OCI-LY7 (cell line): ENCODE results near the gene PANK3. TPM values are rescaled to one million over a fixed set of nuclear protein-coding genes. Genes with fewer than 3 reads are reported as not detected.
"Not testable (repeated sequence)": the region's sequence is repeated elsewhere in the genome, so short reads cannot be mapped to it uniquely, and the experiment has no call there.

Experiments used
- BruUV-seq: library from RNA; stranded (reverse); fragments of 400-500 nt; replicated peaks from 2 replicates; lab custom pipeline; 2021; lab: Mats Ljungman, UMichigan
- CTCF ChIA-PET: fragments of 300-600 bp; sonication (Branson Sonifier 250); formaldehyde crosslinking; loops from one replicate; lab custom pipeline; 2022; ENCODE audit warnings: antibody characterized with exemption; ENCODE audit not compliant: unreplicated experiment; lab: Charles Lee
- POLR2A ChIA-PET: fragments of 300-600 bp; sonication (Branson Sonifier 250); formaldehyde crosslinking; loops from one replicate; lab custom pipeline; 2022; ENCODE audit warnings: antibody characterized with exemption; lab: Charles Lee
- DNase-seq: peaks from one replicate; pipeline ENCODE4 v3.0.0-alpha.2; 2015; ENCODE audit warnings: low spot score
- H2AFZ ChIP-seq: fragments of 200-600 bp; sonication (generic), shearing (Covaris generic); 2 replicates; pipeline ENCODE4 v1.6.1; 2014; ENCODE audit warnings: mild to moderate bottlenecking, antibody characterized with exemption, low read length, moderate library complexity
- H3K27ac ChIP-seq: fragments of 200-600 bp; sonication (generic); 2 replicates; pipeline ENCODE4 v1.5.1; 2014; ENCODE audit warnings: mixed run types, low read depth, mild to moderate bottlenecking, moderate library complexity, low read length, inconsistent platforms; ENCODE audit not compliant: poor library complexity, severe bottlenecking
- H3K36me3 ChIP-seq: fragments of 200-600 bp; sonication (generic); 2 replicates; pipeline ENCODE4 v1.6.1; 2014; ENCODE audit warnings: mild to moderate bottlenecking, antibody characterized with exemption, low read length, moderate library complexity, mixed read lengths; ENCODE audit not compliant: insufficient read depth
- H3K4me1 ChIP-seq: fragments of 200-600 bp; sonication (generic); 2 replicates; pipeline ENCODE4 v1.5.1; 2014; ENCODE audit warnings: mild to moderate bottlenecking, low read length; ENCODE audit not compliant: insufficient read depth, poor library complexity, severe bottlenecking
- H3K4me2 ChIP-seq: fragments of 200-600 bp; sonication (generic); 2 replicates; pipeline ENCODE4 v1.6.1; 2014; ENCODE audit warnings: mild to moderate bottlenecking, low read length
- H3K4me3 ChIP-seq: fragments of 200-600 bp; sonication (generic); 2 replicates; pipeline ENCODE4 v1.5.1; 2014; ENCODE audit warnings: mild to moderate bottlenecking, low read depth, low read length; ENCODE audit not compliant: poor library complexity, severe bottlenecking
- H3K79me2 ChIP-seq: fragments of 200-600 bp; sonication (generic); 2 replicates; pipeline ENCODE4 v1.6.1; 2016; ENCODE audit warnings: low read depth, mild to moderate bottlenecking, low read length, moderate library complexity, mixed read lengths; ENCODE audit not compliant: insufficient read depth
- H3K9me2 ChIP-seq: fragments of 200-600 bp; sonication (generic); 2 replicates; pipeline ENCODE4 v1.6.1; 2016; ENCODE audit warnings: mild to moderate bottlenecking, low read length, mixed read lengths; ENCODE audit not compliant: insufficient read depth
- H3K9me3 ChIP-seq: fragments of 200-600 bp; sonication (generic); 2 replicates; pipeline ENCODE4 v1.6.1; 2014; ENCODE audit warnings: mild to moderate bottlenecking, mixed run types, low read length, mixed read lengths
- H4K20me1 ChIP-seq: fragments of 200-600 bp; sonication (generic); 2 replicates; pipeline ENCODE4 v1.6.1; 2014; ENCODE audit warnings: mild to moderate bottlenecking, antibody characterized with exemption, low read length, moderate library complexity, mixed read lengths; ENCODE audit not compliant: insufficient read depth
- EZH2phosphoT487 ChIP-seq: fragments of 200-600 bp; sonication (generic); IDR thresholded peaks from 2 replicates; pipeline ENCODE4 v1.6.1; 2018; ENCODE audit warnings: low read depth, borderline replicate concordance, mild to moderate bottlenecking, mixed run types, antibody characterized with exemption, low read length, moderate library complexity, mixed read lengths
- intact Hi-C: fragments of 100-400 bp; cut with micrococcal nuclease; formaldehyde crosslinking; loops from one replicate; pipeline ENCODE4 v1.10.0; 2022; ENCODE audit not compliant: unreplicated experiment
- total RNA-seq, 2 experiments: library from RNA; depleted of rRNA in 1 of 2; stranded (reverse); fragments of >200 nt in 1 of 2; shearing (Covaris generic) in 1 of 2; gene quantifications; 2 replicates each; pipeline ENCODE4 v1.2.3, GENCODE V29; 2014 to 2022
- TF ChIP-seq, protein P1 (sequence below): fragments of 200-600 bp; sonication (generic); conservative IDR thresholded peaks from 2 replicates; pipeline ENCODE4 v1.5.1; 2014; ENCODE audit warnings: mild to moderate bottlenecking, antibody characterized with exemption, low read length, moderate library complexity, mixed read lengths

PANK3 gene
- total RNA-seq, 2 experiments from 2014 or later = 33.9 to 76.6 TPM

DNA sequence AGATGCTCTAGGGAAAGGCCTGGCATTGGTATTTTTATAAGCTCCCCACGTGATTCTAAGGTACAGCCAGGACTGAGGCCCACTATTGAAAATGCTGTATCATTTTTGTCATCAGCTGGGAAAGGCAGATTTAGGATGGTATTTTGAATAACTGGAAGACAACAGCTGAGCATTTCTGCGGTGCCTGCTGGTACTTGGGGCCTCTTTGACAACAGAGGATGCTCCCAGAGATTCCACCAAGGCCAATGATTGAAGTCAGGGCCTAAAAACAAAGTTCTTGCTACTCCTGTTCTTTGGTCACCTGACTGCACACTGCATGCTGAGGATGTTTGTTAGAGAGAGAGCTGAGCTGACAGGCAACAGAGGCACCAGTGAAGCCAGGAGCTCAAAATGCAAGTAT, 42.0 kb downstream of the PANK3 start:
- POLR2A ChIA-PET = interaction anchor here (1.2 kb wide), 1 partner anchor 28 kb away, joined by 3 read pairs; no protein-coding TSS in a partner anchor
- no peak for DNase-seq
- TF ChIP-seq, protein P1, sequence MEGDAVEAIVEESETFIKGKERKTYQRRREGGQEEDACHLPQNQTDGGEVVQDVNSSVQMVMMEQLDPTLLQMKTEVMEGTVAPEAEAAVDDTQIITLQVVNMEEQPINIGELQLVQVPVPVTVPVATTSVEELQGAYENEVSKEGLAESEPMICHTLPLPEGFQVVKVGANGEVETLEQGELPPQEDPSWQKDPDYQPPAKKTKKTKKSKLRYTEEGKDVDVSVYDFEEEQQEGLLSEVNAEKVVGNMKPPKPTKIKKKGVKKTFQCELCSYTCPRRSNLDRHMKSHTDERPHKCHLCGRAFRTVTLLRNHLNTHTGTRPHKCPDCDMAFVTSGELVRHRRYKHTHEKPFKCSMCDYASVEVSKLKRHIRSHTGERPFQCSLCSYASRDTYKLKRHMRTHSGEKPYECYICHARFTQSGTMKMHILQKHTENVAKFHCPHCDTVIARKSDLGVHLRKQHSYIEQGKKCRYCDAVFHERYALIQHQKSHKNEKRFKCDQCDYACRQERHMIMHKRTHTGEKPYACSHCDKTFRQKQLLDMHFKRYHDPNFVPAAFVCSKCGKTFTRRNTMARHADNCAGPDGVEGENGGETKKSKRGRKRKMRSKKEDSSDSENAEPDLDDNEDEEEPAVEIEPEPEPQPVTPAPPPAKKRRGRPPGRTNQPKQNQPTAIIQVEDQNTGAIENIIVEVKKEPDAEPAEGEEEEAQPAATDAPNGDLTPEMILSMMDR = no peak
- no peak for TF ChIP-seq EZH2phosphoT487
- Histone ChIP-seq H4K20me1 (no peaks in the 10 kb centered on the region), H3K36me3 (no peaks in the 10 kb centered on the region), H2AFZ (no peak overlapping the region), H3K79me2 (no peaks in the 10 kb centered on the region), H3K9me3 (no peaks in the 10 kb centered on the region), H3K27ac (no peak overlapping the region), H3K4me2 (no peak overlapping the region), H3K9me2 (no peaks in the 10 kb centered on the region), H3K4me3 (no peak overlapping the region), H3K4me1 (no peaks in the 10 kb centered on the region)
- intact Hi-C loops = no loop called here
- CTCF ChIA-PET = no interaction called here
- no TSS peak for BruUV-seq

DNA sequence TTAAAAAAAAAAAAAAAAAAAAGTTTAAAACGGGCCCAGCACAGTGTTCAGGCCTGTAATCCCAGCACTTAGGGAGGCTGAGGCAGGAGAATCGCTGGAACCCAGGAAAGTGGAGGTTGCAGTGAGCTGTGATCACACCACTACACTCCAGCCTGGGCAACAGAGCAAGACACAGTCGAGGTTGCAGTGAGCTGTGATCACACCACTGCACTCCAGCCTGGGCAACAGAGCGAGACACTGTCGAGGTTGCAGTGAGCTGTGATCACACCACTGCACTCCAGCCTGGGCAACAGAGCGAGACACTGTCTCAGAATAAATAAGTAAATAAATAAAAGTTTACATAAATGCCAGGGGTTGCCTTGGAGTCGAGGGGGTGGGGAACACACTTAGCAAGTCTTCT, 44.8 kb downstream of the PANK3 start:
- BruUV-seq, intact Hi-C loops, H3K4me3 ChIP-seq, CTCF ChIA-PET, H3K36me3 ChIP-seq, H3K79me2 ChIP-seq, H4K20me1 ChIP-seq, H3K4me1 ChIP-seq, H3K27ac ChIP-seq, DNase-seq, H3K4me2 ChIP-seq, H2AFZ ChIP-seq, H3K9me3 ChIP-seq, H3K9me2 ChIP-seq: not testable (repeated sequence)
- POLR2A ChIA-PET = interaction anchor here (0.7 kb wide), 3 partner anchors 19 to 827 kb away, joined by 4 to 6 read pairs (median 4); no protein-coding TSS in a partner anchor

DNA sequence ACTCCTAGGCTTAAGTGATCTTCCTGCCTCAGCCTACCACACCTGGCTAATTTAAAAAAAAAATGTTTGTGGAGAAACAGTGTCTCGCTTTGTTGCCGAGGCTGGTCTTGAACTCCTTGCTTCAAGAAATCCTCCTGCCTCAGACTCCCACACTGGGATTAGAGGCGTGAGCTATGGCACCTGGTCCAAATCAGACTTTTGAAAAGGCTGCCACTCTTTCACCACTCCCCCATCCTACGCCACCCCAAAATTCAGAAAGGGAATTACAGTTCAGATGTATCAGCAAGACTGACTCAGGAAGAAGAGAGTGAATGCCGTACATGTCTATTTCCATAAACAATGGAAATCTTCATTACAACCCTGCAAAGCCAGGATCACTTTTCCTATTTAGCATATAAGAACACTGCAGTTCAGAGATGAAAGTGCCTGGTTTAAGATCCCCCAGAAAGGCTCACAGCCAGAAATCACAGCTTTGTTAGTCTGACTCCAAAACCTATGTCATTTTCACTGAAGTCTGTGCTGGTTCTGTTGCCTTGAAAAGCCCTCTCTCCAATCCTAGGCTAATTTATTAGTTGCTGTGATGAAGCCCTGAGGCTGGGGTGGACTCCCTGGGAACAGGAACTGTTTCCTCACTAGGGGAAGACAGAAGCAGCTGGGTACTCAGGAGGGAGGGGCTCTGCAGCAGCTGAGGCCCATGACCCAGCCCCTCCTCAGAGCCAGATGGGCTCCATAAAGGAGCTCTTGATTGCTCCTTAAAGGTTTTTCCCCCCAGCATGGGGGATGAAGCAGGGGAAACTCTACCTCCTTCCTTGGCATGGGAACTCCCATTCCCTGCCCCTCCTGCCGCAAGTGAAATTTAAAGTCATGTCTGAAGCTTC, 46.9 kb downstream of the PANK3 start:
- H3K9me3 ChIP-seq = no peaks in the 10 kb centered on the region
- TF ChIP-seq, protein P1 = no peak
- TF ChIP-seq EZH2phosphoT487 = no peak
- no peaks in the 10 kb centered on the region for H3K79me2 ChIP-seq
- H3K4me3 ChIP-seq = no peak overlapping the region
- no peaks in the 10 kb centered on the region for H3K4me1 ChIP-seq
- ChIA-PET POLR2A (interaction anchor here (0.7 kb wide), 1 partner anchor 29 kb away, joined by 3 read pairs; no protein-coding TSS in a partner anchor), CTCF (no interaction called here)
- BruUV-seq = no TSS peak
- no peak for DNase-seq
- no peak overlapping the region for H2AFZ ChIP-seq
- no peak overlapping the region for H3K4me2 ChIP-seq
- H3K9me2 ChIP-seq = no peaks in the 10 kb centered on the region
- H3K36me3 ChIP-seq = no peaks in the 10 kb centered on the region
- no peaks in the 10 kb centered on the region for H4K20me1 ChIP-seq
- intact Hi-C loops = no loop called here
- H3K27ac ChIP-seq = no peak overlapping the region
